Endodermal cell (in vitro differentiated cells): ENCODE measurements around the gene SH2D7. TPM values are rescaled to one million over a fixed set of nuclear protein-coding genes. Genes with fewer than 3 reads are reported as not detected.

Source experiments
- DNase-seq: peaks from one replicate; pipeline ENCODE4 v3.0.0-alpha.2; 2017
- H3K27ac ChIP-seq: 2 replicates; pipeline ENCODE4 v1.5.1; 2013; ENCODE audit warnings: mild to moderate bottlenecking, low read depth, low read length, moderate library complexity
- H3K27me3 ChIP-seq: 2 replicates; pipeline ENCODE4 v1.6.1; 2013; ENCODE audit warnings: mild to moderate bottlenecking, low read length, moderate library complexity; ENCODE audit not compliant: insufficient read depth, control insufficient read depth, poor library complexity, severe bottlenecking
- H3K36me3 ChIP-seq: 2 replicates; pipeline ENCODE4 v1.7.0; 2013; ENCODE audit warnings: mild to moderate bottlenecking, low read length, moderate library complexity; ENCODE audit not compliant: control insufficient read depth, insufficient read depth
- H3K4me1 ChIP-seq: one replicate; pipeline ENCODE4 v1.7.0; 2013; ENCODE audit warnings: low read length; ENCODE audit not compliant: control insufficient read depth, insufficient read depth
- H3K4me3 ChIP-seq: 2 replicates; pipeline ENCODE4 v1.5.1; 2013; ENCODE audit warnings: mild to moderate bottlenecking, low read length, moderate library complexity
- H3K9ac ChIP-seq: 2 replicates; pipeline ENCODE4 v1.6.1; 2013; ENCODE audit warnings: mild to moderate bottlenecking, low read length, moderate library complexity; ENCODE audit not compliant: poor library complexity, severe bottlenecking; ENCODE audit errors: extremely low read depth
- H3K9me3 ChIP-seq: 2 replicates; pipeline ENCODE4 v1.6.1; 2013; ENCODE audit warnings: mild to moderate bottlenecking, low read length, moderate library complexity; ENCODE audit not compliant: control insufficient read depth
- H3K27ac Mint-ChIP-seq: 2 replicates; pipeline ENCODE4 v1.8.0; 2020; ENCODE audit warnings: mixed read lengths
- H3K27me3 Mint-ChIP-seq: 2 replicates; pipeline ENCODE4 v1.8.0; 2021; ENCODE audit warnings: mild to moderate bottlenecking, mixed read lengths; ENCODE audit not compliant: insufficient read depth
- H3K36me3 Mint-ChIP-seq: 2 replicates; pipeline ENCODE4 v1.8.0; 2020; ENCODE audit warnings: low read depth, mixed read lengths
- H3K4me1 Mint-ChIP-seq: 2 replicates; pipeline ENCODE4 v1.8.0; 2020; ENCODE audit warnings: mixed read lengths
- H3K4me3 Mint-ChIP-seq: 2 replicates; pipeline ENCODE4 v1.8.0; 2020; ENCODE audit warnings: mild to moderate bottlenecking, moderate library complexity, mixed read lengths
- H3K9me3 Mint-ChIP-seq: 2 replicates; pipeline ENCODE4 v1.8.0; 2020; ENCODE audit warnings: mild to moderate bottlenecking, mixed read lengths
- WGBS, 2 experiments: methylation state at CpG; one replicate each; pipeline versions ENCODE4 v1.1.5 to v1.1.7; 2013; ENCODE audit warnings: missing lambda C conversion rate in 2 of 2, mixed read lengths in 1 of 2; ENCODE audit not compliant: insufficient coverage in 1 of 2, insufficient read length in 1 of 2; 5-methylcytosine and 5-hydroxymethylcytosine counted together
- total RNA-seq, 2 donors: library from RNA; stranded (reverse); fragmentation: NEBNext Ultra II Directional in 1 of 2; extraction: Animal tissue kit (Norgen Biotek cat#: 25700) in 1 of 2; gene quantifications; 2 replicates in 1 of 2; 3 replicates in 1 of 2; pipeline ENCODE4 v1.2.1, GENCODE V29; 2021
- TF ChIP-seq, protein P1 (sequence below): fragments of 200-600 bp; sonication (generic); conservative IDR thresholded peaks from 2 replicates; pipeline ENCODE4 v1.5.0; 2021; ENCODE audit warnings: antibody characterized with exemption, mild to moderate bottlenecking

Gene SH2D7
- total RNA-seq, 2 donors from 2014 or later, result not detected

DNA sequence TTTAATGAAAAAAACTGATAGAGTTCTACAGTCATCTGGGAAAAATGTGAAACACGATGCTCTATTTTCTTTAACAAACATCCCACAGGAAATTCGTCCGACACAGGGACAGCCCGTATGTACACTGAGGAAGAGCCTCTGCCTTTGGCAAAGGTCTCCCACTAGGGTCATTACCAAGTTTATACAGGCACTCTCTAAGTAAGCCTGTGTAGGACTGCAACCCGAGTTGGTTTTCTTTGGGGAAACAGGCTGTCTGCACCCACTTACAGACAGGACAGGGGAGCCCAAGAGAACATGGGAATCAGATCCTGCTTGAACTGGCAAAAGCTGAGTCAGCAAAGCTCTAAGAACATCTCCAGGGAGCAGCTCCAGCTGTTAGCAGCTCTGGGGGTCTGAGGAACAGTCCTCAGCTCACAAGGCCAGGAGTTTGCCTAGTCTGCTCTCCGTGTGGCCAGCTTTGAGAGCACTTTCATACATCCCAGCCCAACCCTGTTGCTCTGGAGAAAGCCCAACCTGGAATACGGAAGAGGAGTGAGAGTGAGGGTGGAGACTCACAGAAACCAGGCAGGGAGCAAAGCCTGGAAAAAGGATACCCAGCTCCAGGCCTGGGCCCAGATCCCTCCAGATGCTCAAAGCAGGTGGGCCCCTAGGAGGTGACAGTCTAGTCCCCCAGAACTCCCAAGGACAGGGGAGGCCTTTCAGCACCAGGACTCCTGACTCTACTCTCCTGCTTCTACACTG lies 16.7 kb upstream of the SH2D7 start:
- 67 to 77% methylated on average over 3 to 7 of the region's 7 CpGs for WGBS, 2 experiments
- Mint-ChIP-seq H3K4me3 (peak overlapping the region; percentile 80), H3K9me3 (no peaks in the 10 kb centered on the region), H3K27ac (no peak overlapping the region), H3K4me1 (peaks cover 11% of the 10 kb centered on the region), H3K27me3 (no peaks in the 10 kb centered on the region), H3K36me3 (no peaks in the 10 kb centered on the region)
- Histone ChIP-seq H3K9me3 (no peaks in the 10 kb centered on the region), H3K36me3 (no peaks in the 10 kb centered on the region), H3K9ac (no peak overlapping the region), H3K27me3 (peaks cover 7% of the 10 kb centered on the region), H3K4me1 (no peaks in the 10 kb centered on the region), H3K4me3 (no peak overlapping the region), H3K27ac (no peak overlapping the region)
- TF ChIP-seq, protein P1, sequence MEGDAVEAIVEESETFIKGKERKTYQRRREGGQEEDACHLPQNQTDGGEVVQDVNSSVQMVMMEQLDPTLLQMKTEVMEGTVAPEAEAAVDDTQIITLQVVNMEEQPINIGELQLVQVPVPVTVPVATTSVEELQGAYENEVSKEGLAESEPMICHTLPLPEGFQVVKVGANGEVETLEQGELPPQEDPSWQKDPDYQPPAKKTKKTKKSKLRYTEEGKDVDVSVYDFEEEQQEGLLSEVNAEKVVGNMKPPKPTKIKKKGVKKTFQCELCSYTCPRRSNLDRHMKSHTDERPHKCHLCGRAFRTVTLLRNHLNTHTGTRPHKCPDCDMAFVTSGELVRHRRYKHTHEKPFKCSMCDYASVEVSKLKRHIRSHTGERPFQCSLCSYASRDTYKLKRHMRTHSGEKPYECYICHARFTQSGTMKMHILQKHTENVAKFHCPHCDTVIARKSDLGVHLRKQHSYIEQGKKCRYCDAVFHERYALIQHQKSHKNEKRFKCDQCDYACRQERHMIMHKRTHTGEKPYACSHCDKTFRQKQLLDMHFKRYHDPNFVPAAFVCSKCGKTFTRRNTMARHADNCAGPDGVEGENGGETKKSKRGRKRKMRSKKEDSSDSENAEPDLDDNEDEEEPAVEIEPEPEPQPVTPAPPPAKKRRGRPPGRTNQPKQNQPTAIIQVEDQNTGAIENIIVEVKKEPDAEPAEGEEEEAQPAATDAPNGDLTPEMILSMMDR, result no peak
- DNase-seq, result peak; percentile 77

DNA sequence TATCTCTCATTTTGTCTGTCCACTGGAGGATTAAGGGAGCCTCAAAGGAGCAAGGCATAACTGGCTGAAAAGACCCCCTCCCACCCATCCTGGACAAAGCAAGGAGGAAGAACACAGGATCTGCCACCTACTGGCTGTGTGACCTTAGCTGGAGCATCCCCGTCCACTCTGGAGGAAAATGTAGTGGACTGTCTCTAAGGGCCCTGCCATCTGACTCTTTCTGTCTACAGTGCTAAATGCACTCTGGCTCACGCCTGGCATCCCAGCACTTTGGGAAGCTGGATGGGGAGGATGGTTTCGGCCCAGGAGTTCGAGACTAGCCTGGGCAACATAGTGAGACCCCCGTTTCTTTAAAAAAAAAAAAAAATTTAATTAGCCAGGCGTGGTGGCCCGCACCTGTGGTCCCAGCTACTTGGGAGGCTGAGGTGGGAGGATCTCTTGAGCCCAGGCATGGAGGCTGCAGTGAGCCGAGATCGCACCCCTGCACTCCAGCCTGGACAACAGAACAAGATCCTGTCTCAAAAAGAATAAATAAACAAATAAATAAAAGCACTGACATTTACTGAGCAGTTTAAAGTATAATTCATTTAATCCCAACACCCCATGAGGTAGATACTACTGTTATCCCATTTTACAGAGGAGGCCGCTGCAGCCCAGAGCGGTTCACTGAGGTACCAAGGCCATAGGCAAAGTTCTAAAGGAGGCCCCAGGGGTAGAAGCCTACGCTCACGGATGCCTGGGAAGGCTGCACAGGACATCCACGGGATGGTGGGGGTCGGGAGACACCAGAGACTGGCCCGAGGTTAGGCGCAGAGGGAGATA lies 15.9 kb upstream of the SH2D7 start:
- 73 to 97% methylated on average over 6 to 17 of the region's 17 CpGs for WGBS, 2 experiments

More for the DNA sequence above, 15.9 kb upstream of the SH2D7 start:
- no peaks in the 10 kb centered on the region for H3K9me3 Mint-ChIP-seq
- DNase-seq, result no peak
- H3K27me3 ChIP-seq, result peaks cover 7% of the 10 kb centered on the region
- peak overlapping the region; percentile 74 for H3K27ac Mint-ChIP-seq
- peak overlapping the region; percentile 83 for H3K4me3 ChIP-seq
- TF ChIP-seq, protein P1, result peak; percentile 49
- H3K9me3 ChIP-seq, result no peaks in the 10 kb centered on the region
- no peaks in the 10 kb centered on the region for H3K36me3 ChIP-seq
- no peaks in the 10 kb centered on the region for H3K4me1 ChIP-seq
- no peak overlapping the region for H3K27ac ChIP-seq
- peak overlapping the region; percentile 15 for H3K9ac ChIP-seq
- peaks cover 11% of the 10 kb centered on the region for H3K4me1 Mint-ChIP-seq
- peak overlapping the region; percentile 80 for H3K4me3 Mint-ChIP-seq
- H3K36me3 Mint-ChIP-seq, result no peaks in the 10 kb centered on the region
- H3K27me3 Mint-ChIP-seq, result no peaks in the 10 kb centered on the region
